ENCODE data around the gene SLC34A1.
"Not testable (repeated sequence)": the region's sequence is repeated elsewhere in the genome, so short reads cannot be mapped to it uniquely, and the experiment has no call there.

The SLC34A1 gene

GRCh38 chr5:177402271-177403043, 18.2 kb downstream of the SLC34A1 start:
- H3K36me3 ChIP-seq (ENCODE audit: control insufficient read depth, insufficient read depth, low read length): no peaks in the 10 kb centered on the region
- H3K9me3 ChIP-seq (ENCODE audit: control insufficient read depth, low read length): no peaks in the 10 kb centered on the region
- peak overlapping the region; percentile 49 for H3K4me3 ChIP-seq (ENCODE audit: low read length)
- peaks cover 47% of the 10 kb centered on the region for H3K27me3 ChIP-seq (ENCODE audit: control insufficient read depth, insufficient read depth, low read length)
- H3K4me1 ChIP-seq (ENCODE audit: control insufficient read depth, insufficient read depth, low read length): peaks cover 49% of the 10 kb centered on the region
- no peak overlapping the region for H3K9ac ChIP-seq (ENCODE audit: low read length)

GRCh38 chr5:177403102-177403791, 19.0 kb downstream of the SLC34A1 start:
- Histone ChIP-seq H3K4me3 (ENCODE audit: low read length) (peak overlapping the region; percentile 49), H3K9ac (ENCODE audit: low read length) (no peak overlapping the region)

GRCh38 chr5:177403792-177404640, 19.8 kb downstream of the SLC34A1 start:
- peaks cover 44% of the 10 kb centered on the region for H3K27me3 ChIP-seq (ENCODE audit: control insufficient read depth, insufficient read depth, low read length)
- peaks cover 49% of the 10 kb centered on the region for H3K4me1 ChIP-seq (ENCODE audit: control insufficient read depth, insufficient read depth, low read length)
- H3K4me3 ChIP-seq (ENCODE audit: low read length): peak overlapping the region; percentile 49
- peak overlapping the region; percentile 55 for H3K9ac ChIP-seq (ENCODE audit: low read length)
- H3K36me3 ChIP-seq (ENCODE audit: control insufficient read depth, insufficient read depth, low read length): no peaks in the 10 kb centered on the region
- H3K9me3 ChIP-seq (ENCODE audit: control insufficient read depth, low read length): no peaks in the 10 kb centered on the region

More at GRCh38 chr5:177403102-177403791, 19.0 kb downstream of the SLC34A1 start:
- no peaks in the 10 kb centered on the region for H3K36me3 ChIP-seq (ENCODE audit: control insufficient read depth, insufficient read depth, low read length)
- H3K4me1 ChIP-seq (ENCODE audit: control insufficient read depth, insufficient read depth, low read length): peaks cover 49% of the 10 kb centered on the region
- H3K27me3 ChIP-seq (ENCODE audit: control insufficient read depth, insufficient read depth, low read length): peaks cover 44% of the 10 kb centered on the region
- no peaks in the 10 kb centered on the region for H3K9me3 ChIP-seq (ENCODE audit: control insufficient read depth, low read length)

GRCh38 chr5:177404641-177405179, 20.5 kb downstream of the SLC34A1 start:
- H3K36me3 ChIP-seq (ENCODE audit: control insufficient read depth, insufficient read depth, low read length): no peaks in the 10 kb centered on the region
- peaks cover 46% of the 10 kb centered on the region for H3K4me1 ChIP-seq (ENCODE audit: control insufficient read depth, insufficient read depth, low read length)
- H3K4me3 ChIP-seq (ENCODE audit: low read length): peak overlapping the region; percentile 49
- H3K9ac ChIP-seq (ENCODE audit: low read length): peak overlapping the region; percentile 55
- peaks cover 44% of the 10 kb centered on the region for H3K27me3 ChIP-seq (ENCODE audit: control insufficient read depth, insufficient read depth, low read length)
- no peaks in the 10 kb centered on the region for H3K9me3 ChIP-seq (ENCODE audit: control insufficient read depth, low read length)

GRCh38 chr5:177405312-177405711, 21.1 kb downstream of the SLC34A1 start:
- H3K27me3 ChIP-seq (ENCODE audit: control insufficient read depth, insufficient read depth, low read length): peaks cover 40% of the 10 kb centered on the region
- H3K4me3 ChIP-seq (ENCODE audit: low read length): no peak overlapping the region
- H3K4me1 ChIP-seq (ENCODE audit: control insufficient read depth, insufficient read depth, low read length): peaks cover 40% of the 10 kb centered on the region
- H3K9ac ChIP-seq (ENCODE audit: low read length): peak overlapping the region; percentile 55
- no peaks in the 10 kb centered on the region for H3K9me3 ChIP-seq (ENCODE audit: control insufficient read depth, low read length)
- H3K36me3 ChIP-seq (ENCODE audit: control insufficient read depth, insufficient read depth, low read length): no peaks in the 10 kb centered on the region

- peaks cover 35% of the 10 kb centered on the region for H3K27me3 ChIP-seq (ENCODE audit: control insufficient read depth, insufficient read depth, low read length)
- H3K4me1 ChIP-seq (ENCODE audit: control insufficient read depth, insufficient read depth, low read length): peaks cover 37% of the 10 kb centered on the region
These were observed 21.6 kb downstream of the SLC34A1 start for GRCh38 chr5:177405805-177406204.

GRCh38 chr5:177409043-177409801, 25.0 kb downstream of the SLC34A1 start, which contains the start of gene F12:
TSS of gene F12 (minus strand) at chr5:177409564. CDS start at chr5:177409527, 37 bp downstream.
- Histone ChIP-seq H3K4me3 (ENCODE audit: low read length) (no peak within 1 kb of the TSS), H3K36me3 (ENCODE audit: control insufficient read depth, insufficient read depth, low read length) (no peaks in the 10 kb centered on the region), H3K27me3 (ENCODE audit: control insufficient read depth, insufficient read depth, low read length) (peaks cover 7% of the 10 kb centered on the region), H3K9ac (ENCODE audit: low read length) (no peak within 1 kb of the TSS), H3K9me3 (ENCODE audit: control insufficient read depth, low read length) (no peaks in the 10 kb centered on the region), H3K4me1 (ENCODE audit: control insufficient read depth, insufficient read depth, low read length) (peaks cover 20% of the 10 kb centered on the region)

More at GRCh38 chr5:177405805-177406204, 21.6 kb downstream of the SLC34A1 start:
- Histone ChIP-seq H3K36me3 (ENCODE audit: control insufficient read depth, insufficient read depth, low read length) (no peaks in the 10 kb centered on the region), H3K9ac (ENCODE audit: low read length) (no peak overlapping the region), H3K4me3 (ENCODE audit: low read length) (no peak overlapping the region), H3K9me3 (ENCODE audit: control insufficient read depth, low read length) (no peaks in the 10 kb centered on the region)

- Histone ChIP-seq H3K4me1 (ENCODE audit: control insufficient read depth, insufficient read depth, low read length) (peaks cover 7% of the 10 kb centered on the region), H3K36me3 (ENCODE audit: control insufficient read depth, insufficient read depth, low read length) (no peaks in the 10 kb centered on the region), H3K9ac (ENCODE audit: low read length) (no peak overlapping the region), H3K4me3 (ENCODE audit: low read length) (no peak overlapping the region), H3K9me3 (ENCODE audit: control insufficient read depth, low read length) (no peaks in the 10 kb centered on the region), H3K27me3 (ENCODE audit: control insufficient read depth, insufficient read depth, low read length) (no peaks in the 10 kb centered on the region)
These were observed 26.3 kb downstream of the SLC34A1 start for GRCh38 chr5:177410575-177410974.

- H3K9me3 ChIP-seq (ENCODE audit: control insufficient read depth, low read length): no peaks in the 10 kb centered on the region
- no peak overlapping the region for H3K9ac ChIP-seq (ENCODE audit: low read length)
- no peaks in the 10 kb centered on the region for H3K27me3 ChIP-seq (ENCODE audit: control insufficient read depth, insufficient read depth, low read length)
- peaks cover 6% of the 10 kb centered on the region for H3K4me1 ChIP-seq (ENCODE audit: control insufficient read depth, insufficient read depth, low read length)
- H3K4me3 ChIP-seq (ENCODE audit: low read length): no peak overlapping the region
- no peaks in the 10 kb centered on the region for H3K36me3 ChIP-seq (ENCODE audit: control insufficient read depth, insufficient read depth, low read length)
These were observed 28.5 kb downstream of the SLC34A1 start for GRCh38 chr5:177412603-177413233.

- Histone ChIP-seq H3K9me3 (ENCODE audit: control insufficient read depth, low read length) (no peaks in the 10 kb centered on the region), H3K27me3 (ENCODE audit: control insufficient read depth, insufficient read depth, low read length) (no peaks in the 10 kb centered on the region), H3K9ac (ENCODE audit: low read length) (no peak overlapping the region), H3K4me3 (ENCODE audit: low read length) (no peak overlapping the region), H3K36me3 (ENCODE audit: control insufficient read depth, insufficient read depth, low read length) (no peaks in the 10 kb centered on the region), H3K4me1 (ENCODE audit: control insufficient read depth, insufficient read depth, low read length) (peaks cover 6% of the 10 kb centered on the region)
These were observed 30.2 kb downstream of the SLC34A1 start for GRCh38 chr5:177414481-177414880.

- H3K9ac ChIP-seq (ENCODE audit: low read length); H3K36me3 ChIP-seq (ENCODE audit: control insufficient read depth, insufficient read depth, low read length); H3K4me3 ChIP-seq (ENCODE audit: low read length); H3K9me3 ChIP-seq (ENCODE audit: control insufficient read depth, low read length); H3K27me3 ChIP-seq (ENCODE audit: control insufficient read depth, insufficient read depth, low read length); H3K4me1 ChIP-seq (ENCODE audit: control insufficient read depth, insufficient read depth, low read length): not testable (repeated sequence)
These were observed 32.8 kb downstream of the SLC34A1 start for GRCh38 chr5:177417081-177417480.
